NT2/D1 (cell line): ENCODE data around the gene MRPS23.
"Not testable (repeated sequence)": the region's sequence is repeated elsewhere in the genome, so short reads cannot be mapped to it uniquely, and the experiment has no call there.

Source experiments
- SUZ12 ChIP-seq: IDR thresholded peaks from 2 replicates; pipeline ENCODE4 v1.6.1; 2011; ENCODE audit not compliant: insufficient read length, insufficient read depth; ENCODE audit errors: extremely low read depth
- YY1 ChIP-seq: IDR thresholded peaks from 2 replicates; pipeline ENCODE4 v1.6.1; 2011; ENCODE audit not compliant: insufficient read length, insufficient read depth
- ZNF274 ChIP-seq: IDR thresholded peaks from 2 replicates; pipeline ENCODE4 v1.6.1; 2011; ENCODE audit warnings: mild to moderate bottlenecking, low read depth, low read length

- TF ChIP-seq ZNF274, YY1, SUZ12: not testable (repeated sequence)
Observed at GRCh38 chr17:57846056-57846945, 3.5 kb downstream of the MRPS23 start.
